Measurements from ENCODE around the gene FAM20A.
"Not testable (repeated sequence)": the region's sequence is repeated elsewhere in the genome, so short reads cannot be mapped to it uniquely, and the experiment has no call there.

Gene FAM20A

GRCh38 chr17:68564415-68565111, 36.6 kb downstream of the FAM20A start:
- DNase-seq = no peak

GRCh38 chr17:68562736-68563135, 38.4 kb downstream of the FAM20A start:
- no peak for DNase-seq

- no peak for DNase-seq
Measured at GRCh38 chr17:68560966-68561720, 40.0 kb downstream of the FAM20A start.

GRCh38 chr17:68559316-68559715, 41.9 kb downstream of the FAM20A start:
- no peak for DNase-seq

- DNase-seq = no peak
Measured at GRCh38 chr17:68556551-68556950, 44.6 kb downstream of the FAM20A start.

GRCh38 chr17:68544111-68544915, 56.9 kb downstream of the FAM20A start:
- DNase-seq = no peak

GRCh38 chr17:68542698-68543463, 58.3 kb downstream of the FAM20A start:
- DNase-seq = no peak

- DNase-seq = no peak
Measured at GRCh38 chr17:68541816-68542215, 59.4 kb downstream of the FAM20A start.

- DNase-seq = no peak
Measured at GRCh38 chr17:68540981-68541380, 60.2 kb downstream of the FAM20A start.

- no peak for DNase-seq
Measured at GRCh38 chr17:68539548-68540467, 61.4 kb downstream of the FAM20A start.

- DNase-seq = no peak
Measured at GRCh38 chr17:68535922-68536321, 65.2 kb downstream of the FAM20A start.

- no peak for DNase-seq
Measured at GRCh38 chr17:68534695-68535088, 66.5 kb downstream of the FAM20A start.

- DNase-seq = no peak
Measured at GRCh38 chr17:68533887-68534694, 67.1 kb downstream of the FAM20A start.

- DNase-seq = no peak
Measured at GRCh38 chr17:68532826-68533225, 68.3 kb downstream of the FAM20A start.

- no peak for DNase-seq
Measured at GRCh38 chr17:68531252-68531651, 69.9 kb downstream of the FAM20A start.

- no peak for DNase-seq
Measured at GRCh38 chr17:68527314-68527713, 73.9 kb downstream of the FAM20A start.

GRCh38 chr17:68526548-68526947, 74.6 kb downstream of the FAM20A start:
- DNase-seq = no peak

- DNase-seq = no peak
Measured at GRCh38 chr17:68522266-68522665, 78.9 kb downstream of the FAM20A start.

GRCh38 chr17:68519911-68520310, 81.3 kb downstream of the FAM20A start:
- no peak for DNase-seq

- not testable (repeated sequence) for DNase-seq
Measured at GRCh38 chr17:68519051-68519450, 82.1 kb downstream of the FAM20A start.
